Measurements from ENCODE around the gene ERO1B. TPM values are rescaled to one million over a fixed set of nuclear protein-coding genes. Genes with fewer than 3 reads are reported as not detected.

ERO1B gene
- total RNA-seq, 1 experiment from 2014 or later, result 5.4 TPM

GRCh38 chr1:236261898-236262297 lies 19.9 kb downstream of the ERO1B start:
- intact Hi-C loops (cut with micrococcal nuclease), result no loop called here
- Histone ChIP-seq H3K9me2 (ENCODE audit: insufficient read depth) (no peaks in the 10 kb centered on the region), H3K4me3 (replicated peaks in 1 of 2; ENCODE audit: low read depth in 1 of 2, low read length in 2 of 2) (no peak overlapping the region), H4K20me1 (ENCODE audit: insufficient read depth) (no peaks in the 10 kb centered on the region), H3K9me3 (ENCODE audit: control insufficient read depth in 1 of 2, insufficient read depth in 1 of 2, low read depth in 1 of 2, low read length in 2 of 2) (peaks cover 8 to 10% of the 10 kb centered on the region in 2 experiments; a peak in 2 of 4 replicates), H2AFZ (ENCODE audit: low read depth, low read length, poor library complexity, severe bottlenecking) (no peak overlapping the region), H3K9ac (ENCODE audit: low read length) (no peak overlapping the region), H3K36me3 (ENCODE audit: control insufficient read depth in 1 of 2, insufficient read depth in 2 of 2, low read length in 2 of 2) (no peaks in the 10 kb centered on the region), H3K4me1 (ENCODE audit: control insufficient read depth in 1 of 2, insufficient read depth in 2 of 2, low read length in 2 of 2) (no peaks in the 10 kb centered on the region), H3K79me2 (ENCODE audit: insufficient read depth, low read length) (no peaks in the 10 kb centered on the region), H3K4me2 (ENCODE audit: low read length) (no peak overlapping the region), H3K27ac (ENCODE audit: low read depth, low read length) (no peak overlapping the region), H3K27me3 (ENCODE audit: insufficient read depth, low read length) (no peaks in the 10 kb centered on the region)
- BruUV-seq (replicated peaks), result no TSS peak
- DNase-seq (ENCODE audit: low read depth, low spot score) (no peak), ATAC-seq (no peak)
- TF ChIP-seq CTCF (IDR thresholded peaks at IDR 0.05 in 2 of 3, conservative IDR thresholded peaks at IDR 0.05 in 1 of 3; ENCODE audit: borderline replicate concordance in 1 of 3, insufficient read depth in 1 of 3, low read depth in 2 of 3, low read length in 2 of 3), result no peak
- 0 out of 2 replicates have a peak, but pooled peaks have one; percentile 20 for TF ChIP-seq CBX3 (IDR thresholded peaks at IDR 0.05; ENCODE audit: low read depth)
- POLR2A ChIA-PET, result no interaction called here
- CTCF ChIA-PET, result no interaction called here
- RAD21 ChIA-PET (ENCODE audit: low non-redundant PET in 1 of 2, low total read pairs in 2 of 2, uncharacterized antibody in 2 of 2, unreplicated experiment in 2 of 2), result no interaction called here

DNA sequence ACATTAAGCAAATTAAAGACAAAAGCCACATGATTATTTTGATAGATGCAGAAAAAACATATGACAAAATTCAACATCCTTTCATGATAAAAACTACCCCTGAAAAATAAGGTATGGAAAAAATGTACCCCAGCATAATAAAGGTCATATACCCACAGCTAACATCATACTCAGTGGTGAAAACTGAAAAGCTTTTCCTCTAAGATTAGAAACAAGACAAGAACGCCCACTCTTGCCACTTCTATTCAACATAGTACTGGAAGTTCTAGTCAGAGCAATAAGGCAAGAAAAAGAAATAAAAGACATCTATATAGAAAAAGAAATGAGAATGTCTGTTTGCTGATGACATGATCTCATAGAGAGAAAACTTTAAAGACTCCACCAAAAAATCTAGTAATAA lies 20.7 kb downstream of the ERO1B start:
- POLR2A ChIA-PET, result no interaction called here
- intact Hi-C loops (cut with micrococcal nuclease), result no loop called here
- Histone ChIP-seq H3K9me2 (ENCODE audit: insufficient read depth) (no peaks in the 10 kb centered on the region), H3K4me2 (ENCODE audit: low read length) (no peak overlapping the region), H3K27me3 (ENCODE audit: insufficient read depth, low read length) (no peaks in the 10 kb centered on the region), H3K9me3 (ENCODE audit: control insufficient read depth in 1 of 2, insufficient read depth in 1 of 2, low read depth in 1 of 2, low read length in 2 of 2) (peaks cover 8 to 10% of the 10 kb centered on the region in 2 experiments; a peak in 2 of 4 replicates), H3K9ac (ENCODE audit: low read length) (no peak overlapping the region), H3K4me3 (replicated peaks in 1 of 2; ENCODE audit: low read depth in 1 of 2, low read length in 2 of 2) (no peak overlapping the region), H2AFZ (ENCODE audit: low read depth, low read length, poor library complexity, severe bottlenecking) (no peak overlapping the region), H3K79me2 (ENCODE audit: insufficient read depth, low read length) (no peaks in the 10 kb centered on the region), H3K4me1 (ENCODE audit: control insufficient read depth in 1 of 2, insufficient read depth in 2 of 2, low read length in 2 of 2) (no peaks in the 10 kb centered on the region), H4K20me1 (ENCODE audit: insufficient read depth) (no peaks in the 10 kb centered on the region), H3K27ac (ENCODE audit: low read depth, low read length) (no peak overlapping the region), H3K36me3 (ENCODE audit: control insufficient read depth in 1 of 2, insufficient read depth in 2 of 2, low read length in 2 of 2) (no peaks in the 10 kb centered on the region)
- RAD21 ChIA-PET (ENCODE audit: low non-redundant PET in 1 of 2, low total read pairs in 2 of 2, uncharacterized antibody in 2 of 2, unreplicated experiment in 2 of 2), result no interaction called here
- no TSS peak for BruUV-seq (replicated peaks)
- ATAC-seq (no peak), DNase-seq (ENCODE audit: low read depth, low spot score) (no peak)
- CTCF ChIA-PET, result no interaction called here
- TF ChIP-seq SIN3A (IDR thresholded peaks at IDR 0.05; ENCODE audit: low read depth) (no peak), ELF1 (IDR thresholded peaks at IDR 0.05; ENCODE audit: borderline replicate concordance, low read depth) (no peak), CTCF (IDR thresholded peaks at IDR 0.05 in 2 of 3, conservative IDR thresholded peaks at IDR 0.05 in 1 of 3; ENCODE audit: borderline replicate concordance in 1 of 3, insufficient read depth in 1 of 3, low read depth in 2 of 3, low read length in 2 of 3) (no peak), CBX3 (IDR thresholded peaks at IDR 0.05; ENCODE audit: low read depth) (no peak), ZFX (IDR thresholded peaks at IDR 0.05) (no peak), FOSL1 (IDR thresholded peaks at IDR 0.05; ENCODE audit: low read depth) (no peak), CEBPB (IDR thresholded peaks at IDR 0.05; ENCODE audit: low read depth) (no peak), ZNF274 (IDR thresholded peaks at IDR 0.05; ENCODE audit: low read depth, low read length) (no peak), SP1 (IDR thresholded peaks at IDR 0.05; ENCODE audit: low read depth) (no peak), YY1 (IDR thresholded peaks at IDR 0.05; ENCODE audit: extremely low read depth, insufficient replicate concordance, low read depth, low read length) (no peak), JUND (IDR thresholded peaks at IDR 0.05) (no peak), EGR1 (IDR thresholded peaks at IDR 0.05; ENCODE audit: low read depth) (no peak)
- TF ChIP-seq, protein P1, sequence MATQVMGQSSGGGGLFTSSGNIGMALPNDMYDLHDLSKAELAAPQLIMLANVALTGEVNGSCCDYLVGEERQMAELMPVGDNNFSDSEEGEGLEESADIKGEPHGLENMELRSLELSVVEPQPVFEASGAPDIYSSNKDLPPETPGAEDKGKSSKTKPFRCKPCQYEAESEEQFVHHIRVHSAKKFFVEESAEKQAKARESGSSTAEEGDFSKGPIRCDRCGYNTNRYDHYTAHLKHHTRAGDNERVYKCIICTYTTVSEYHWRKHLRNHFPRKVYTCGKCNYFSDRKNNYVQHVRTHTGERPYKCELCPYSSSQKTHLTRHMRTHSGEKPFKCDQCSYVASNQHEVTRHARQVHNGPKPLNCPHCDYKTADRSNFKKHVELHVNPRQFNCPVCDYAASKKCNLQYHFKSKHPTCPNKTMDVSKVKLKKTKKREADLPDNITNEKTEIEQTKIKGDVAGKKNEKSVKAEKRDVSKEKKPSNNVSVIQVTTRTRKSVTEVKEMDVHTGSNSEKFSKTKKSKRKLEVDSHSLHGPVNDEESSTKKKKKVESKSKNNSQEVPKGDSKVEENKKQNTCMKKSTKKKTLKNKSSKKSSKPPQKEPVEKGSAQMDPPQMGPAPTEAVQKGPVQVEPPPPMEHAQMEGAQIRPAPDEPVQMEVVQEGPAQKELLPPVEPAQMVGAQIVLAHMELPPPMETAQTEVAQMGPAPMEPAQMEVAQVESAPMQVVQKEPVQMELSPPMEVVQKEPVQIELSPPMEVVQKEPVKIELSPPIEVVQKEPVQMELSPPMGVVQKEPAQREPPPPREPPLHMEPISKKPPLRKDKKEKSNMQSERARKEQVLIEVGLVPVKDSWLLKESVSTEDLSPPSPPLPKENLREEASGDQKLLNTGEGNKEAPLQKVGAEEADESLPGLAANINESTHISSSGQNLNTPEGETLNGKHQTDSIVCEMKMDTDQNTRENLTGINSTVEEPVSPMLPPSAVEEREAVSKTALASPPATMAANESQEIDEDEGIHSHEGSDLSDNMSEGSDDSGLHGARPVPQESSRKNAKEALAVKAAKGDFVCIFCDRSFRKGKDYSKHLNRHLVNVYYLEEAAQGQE (IDR thresholded peaks at IDR 0.05; ENCODE audit: low read depth), result no peak
